CD4-positive, alpha-beta T cell treated with Interleukin-10 for 1 hour (primary cell): ENCODE data around the gene SETMAR.
A peak's percentile ranks its signal among the peaks of the same experiment; 100 is the strongest.
"Not testable (repeated sequence)": the region's sequence is repeated elsewhere in the genome, so short reads cannot be mapped to it uniquely, and the experiment has no call there.

ENCODE experiments used
- DNase-seq: peaks from one replicate; pipeline ENCODE4 v3.0.0-alpha.2; 2020

SETMAR gene

GRCh38 chr3:4303187-4304123 lies at the start of gene SETMAR:
Gene SETMAR (plus strand): TSS chr3:4303369. CDS start chr3:4303371, 2 bp downstream.
- DNase-seq = peak; percentile 85

DNA sequence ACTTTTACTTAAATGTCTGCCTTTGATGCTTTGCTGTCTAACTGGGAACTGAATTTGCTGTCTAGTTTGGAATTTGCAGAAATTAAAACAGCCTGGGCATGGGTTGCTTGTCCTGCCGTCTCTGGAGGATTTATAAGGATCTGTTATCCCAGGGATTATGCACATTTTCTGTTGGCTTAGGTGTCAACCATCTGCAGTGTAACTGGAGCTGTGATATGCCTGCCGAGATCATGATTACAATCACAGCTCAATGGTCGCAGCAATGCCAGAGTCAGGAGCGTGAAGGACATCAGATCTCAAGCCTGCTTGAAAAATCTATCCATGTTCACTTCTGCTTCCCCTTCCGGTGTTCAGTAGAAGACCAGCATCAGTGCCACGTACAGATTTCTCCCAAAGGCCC lies 41.8 kb upstream of the SETMAR start:
- DNase-seq = no peak

DNA sequence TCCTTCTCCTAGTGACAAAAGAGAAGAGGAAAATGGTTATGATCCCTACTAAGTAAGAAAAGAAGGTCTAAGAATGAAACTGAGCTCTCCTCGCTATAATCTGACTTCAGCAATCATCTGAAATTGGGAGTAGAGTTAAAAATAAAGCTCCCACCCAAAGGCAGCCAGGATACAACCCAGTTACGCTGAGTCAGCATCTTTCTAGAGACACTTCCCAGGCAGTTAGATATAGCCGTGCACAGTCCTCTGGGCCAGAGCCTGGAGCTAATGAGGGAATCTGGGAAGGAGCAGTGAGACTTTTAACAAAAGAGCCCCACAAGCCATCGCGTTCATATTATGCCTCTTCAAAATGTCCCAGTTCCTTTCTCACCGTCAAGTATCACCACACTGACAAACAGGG lies 39.1 kb upstream of the SETMAR start:
- no peak for DNase-seq

DNA sequence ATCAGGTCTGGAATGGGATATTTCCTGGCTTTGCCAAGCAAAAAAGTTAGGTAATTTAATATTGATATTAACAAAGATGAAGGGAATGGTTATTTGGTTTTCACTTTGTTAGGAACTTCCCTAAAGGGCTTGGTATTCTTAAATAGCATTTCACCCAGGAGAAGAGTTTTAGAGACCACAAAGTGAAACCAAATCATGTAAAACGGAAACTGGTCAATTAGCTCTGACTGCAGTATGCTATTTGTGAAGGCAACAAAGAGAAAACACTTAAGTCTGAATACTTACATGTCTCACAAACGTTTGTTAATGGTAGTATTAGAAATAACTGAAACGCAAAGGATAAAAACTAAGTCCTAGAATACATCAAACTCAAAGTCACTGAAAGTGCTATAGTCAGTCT lies 32.4 kb upstream of the SETMAR start:
- peak; percentile 8 for DNase-seq

- no peak for DNase-seq
These were observed 31.3 kb upstream of the SETMAR start for GRCh38 chr3:4271834-4272233.

DNA sequence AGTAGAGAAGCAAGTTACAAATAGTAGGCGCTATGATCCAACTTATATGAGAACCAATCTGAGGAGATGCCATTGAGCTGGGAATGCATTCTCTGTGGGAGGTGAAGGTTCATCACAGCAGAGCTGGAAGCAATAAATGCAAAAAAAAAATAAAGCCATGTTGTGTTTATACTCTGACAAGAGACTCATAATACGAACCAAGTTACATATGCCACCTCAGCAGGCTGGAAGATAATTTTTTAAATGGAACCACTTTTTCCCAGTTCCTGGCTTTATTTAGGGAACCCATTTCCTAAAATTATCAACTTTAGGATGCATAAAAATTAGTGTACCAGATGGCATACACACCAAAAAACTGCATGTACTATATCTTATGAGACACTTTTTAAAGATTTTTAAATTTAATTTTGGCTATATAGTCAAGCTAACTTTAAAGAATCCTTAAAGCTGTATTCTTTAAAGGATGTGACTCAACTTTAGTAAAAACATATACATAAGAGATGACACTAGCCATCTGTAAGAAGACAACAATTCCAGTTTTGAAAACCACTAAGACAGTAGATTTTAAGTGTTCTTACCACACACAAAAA lies 23.6 kb upstream of the SETMAR start:
- DNase-seq = no peak

DNA sequence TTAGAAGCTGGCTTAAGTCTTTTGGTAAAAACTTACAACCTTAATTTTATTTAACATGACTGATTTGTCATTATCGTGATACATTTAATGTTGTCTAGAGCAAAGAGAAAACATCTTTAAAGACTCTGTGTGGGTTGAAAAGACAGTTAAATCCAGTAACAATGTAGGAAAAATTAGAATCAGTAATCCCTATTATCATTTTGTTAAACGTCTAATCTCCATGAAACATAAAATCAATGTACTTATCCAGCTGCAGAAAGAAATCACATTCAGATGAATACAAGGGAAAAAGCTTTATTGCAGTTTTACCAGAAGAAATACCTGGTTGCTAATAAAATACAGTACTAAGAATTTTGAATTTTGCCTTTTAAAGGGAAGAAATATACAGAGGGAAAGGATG lies 21.2 kb upstream of the SETMAR start:
- no peak for DNase-seq

DNA sequence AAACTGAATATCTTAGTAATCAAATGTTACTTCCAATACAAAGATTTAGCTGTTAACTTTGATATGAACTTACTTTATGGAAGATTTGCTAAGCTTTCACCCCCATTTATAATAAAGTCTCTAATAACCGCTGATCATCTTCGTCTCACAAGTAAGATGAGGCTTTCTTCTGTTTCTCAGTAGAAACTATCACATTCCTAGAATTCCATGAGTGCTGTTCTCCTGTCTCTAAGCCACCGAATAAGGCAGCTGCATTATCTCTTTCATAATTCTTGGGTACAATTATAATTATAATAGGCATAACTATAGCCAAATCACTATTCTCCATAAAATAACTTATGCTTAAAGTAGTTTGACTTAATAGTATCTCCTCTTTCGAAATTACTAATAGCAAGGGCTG lies 18.3 kb upstream of the SETMAR start:
- no peak for DNase-seq

DNA sequence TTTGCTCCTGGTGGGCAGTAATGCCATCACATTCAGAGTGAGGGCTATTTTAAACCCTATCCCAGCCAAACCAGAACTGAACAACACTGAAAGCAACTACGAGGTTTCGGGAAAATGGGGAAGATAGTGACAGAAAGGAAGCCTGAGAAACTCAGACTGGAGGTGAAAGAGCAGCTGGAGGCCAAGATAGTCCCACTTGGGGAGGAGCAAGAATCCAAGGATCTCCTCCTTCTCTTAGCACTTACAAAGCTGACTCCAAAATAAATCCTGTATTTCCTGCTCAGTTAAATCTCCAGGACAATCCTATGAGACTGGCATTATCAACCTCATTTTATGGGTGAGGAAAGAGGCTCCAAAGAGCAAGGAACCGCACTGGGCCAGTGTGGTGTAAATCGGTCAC lies 14.1 kb upstream of the SETMAR start:
- no peak for DNase-seq

- DNase-seq = peak; percentile 54
These were observed 12.8 kb upstream of the SETMAR start for GRCh38 chr3:4290272-4290893.

DNA sequence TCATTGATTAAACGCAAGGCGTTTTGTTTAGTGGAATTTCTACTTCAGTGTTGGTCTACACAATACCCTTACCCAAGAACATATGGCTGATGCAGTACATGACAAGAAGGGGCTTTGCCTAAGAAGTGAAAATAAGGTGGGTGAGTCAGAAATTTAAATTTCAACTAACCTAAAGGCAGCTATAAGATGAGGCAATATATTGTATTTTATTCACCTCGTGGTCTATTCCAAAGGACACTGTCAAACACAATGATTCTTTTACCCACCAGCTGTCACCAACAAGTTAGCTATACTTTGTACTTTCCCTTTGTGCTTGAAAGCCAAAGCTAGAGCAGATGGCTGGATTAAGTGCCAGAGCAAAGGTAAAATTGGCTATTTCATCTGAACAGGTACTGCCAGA lies 10.9 kb upstream of the SETMAR start:
- DNase-seq = no peak

DNA sequence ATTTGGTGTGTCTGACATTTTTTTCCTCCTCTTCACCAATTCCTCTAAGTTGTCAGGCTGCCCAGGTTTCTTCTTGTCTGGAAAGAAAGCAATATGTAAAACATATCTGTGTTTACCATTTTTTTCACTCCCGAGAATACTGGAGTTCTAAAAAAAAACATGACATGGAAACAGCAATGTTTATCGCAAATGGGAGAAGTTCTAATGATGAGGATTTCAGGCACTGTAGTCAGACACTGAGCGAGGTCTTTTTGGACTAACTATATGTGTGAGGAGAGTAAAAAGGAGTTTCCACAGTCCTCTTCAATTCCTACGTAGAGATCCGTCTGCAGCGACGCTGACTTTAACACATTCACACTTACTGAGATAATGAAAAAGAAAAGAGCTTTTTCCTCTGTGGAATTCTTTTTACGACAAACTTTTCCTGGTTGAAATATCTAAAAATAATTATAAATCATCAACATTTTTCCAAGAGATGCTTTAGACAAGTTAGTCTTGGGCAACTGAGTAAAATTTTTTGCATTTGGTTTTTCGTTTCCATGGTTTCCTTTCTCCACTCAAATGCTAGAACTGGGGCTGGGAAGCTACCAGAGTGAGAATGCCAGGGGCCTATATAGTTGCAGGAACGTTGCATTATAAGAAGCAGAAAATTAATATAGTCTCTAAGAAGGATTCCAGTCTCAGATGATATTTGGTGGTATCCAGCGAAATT lies 8.4 kb upstream of the SETMAR start:
- no peak for DNase-seq

DNA sequence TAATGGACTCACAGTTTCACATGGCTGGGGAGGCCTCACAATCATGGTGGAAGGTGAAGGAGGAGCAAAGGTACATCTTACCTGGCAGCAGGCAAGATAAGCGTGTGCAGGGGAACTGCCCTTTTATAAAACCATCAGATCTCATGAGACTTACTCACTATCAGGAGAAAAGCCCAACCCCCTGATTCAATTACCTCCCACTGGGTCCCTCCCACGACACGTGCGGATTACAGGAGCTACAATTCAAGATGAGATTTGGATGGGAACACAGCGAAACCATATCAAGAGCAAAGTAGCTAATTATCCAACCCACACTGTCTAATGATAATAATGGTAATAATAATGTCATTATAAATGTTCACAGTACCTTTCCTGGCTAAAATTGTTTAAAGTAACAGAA lies 6.7 kb upstream of the SETMAR start:
- not testable (repeated sequence) for DNase-seq

- no peak for DNase-seq
These were observed 5.7 kb upstream of the SETMAR start for GRCh38 chr3:4297486-4297885.

DNA sequence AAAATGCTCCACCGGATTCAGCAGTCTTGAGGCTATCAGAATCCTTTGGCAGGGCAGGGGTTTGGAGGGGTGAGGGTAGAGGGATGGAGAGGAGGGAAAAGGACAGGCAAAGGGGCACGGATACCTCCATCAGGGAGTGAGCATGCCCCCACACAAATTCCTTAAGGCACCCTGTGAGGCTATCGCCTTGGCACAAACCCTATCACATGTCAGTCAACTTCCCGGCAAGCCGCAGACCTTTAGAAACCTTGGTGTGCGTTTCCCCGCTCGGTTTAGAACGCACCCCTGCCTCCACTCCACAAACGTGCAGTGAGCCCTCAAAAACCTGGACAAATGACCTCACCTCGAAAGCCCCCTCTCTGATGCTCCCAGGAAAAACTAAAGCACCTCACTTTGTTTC lies 422 bp upstream of the SETMAR start:
- DNase-seq = no peak

- not testable (repeated sequence) for DNase-seq
These were observed 2.0 kb downstream of the SETMAR start for GRCh38 chr3:4305210-4305609.

- DNase-seq = no peak
These were observed 2.9 kb downstream of the SETMAR start for GRCh38 chr3:4306091-4306490.

DNA sequence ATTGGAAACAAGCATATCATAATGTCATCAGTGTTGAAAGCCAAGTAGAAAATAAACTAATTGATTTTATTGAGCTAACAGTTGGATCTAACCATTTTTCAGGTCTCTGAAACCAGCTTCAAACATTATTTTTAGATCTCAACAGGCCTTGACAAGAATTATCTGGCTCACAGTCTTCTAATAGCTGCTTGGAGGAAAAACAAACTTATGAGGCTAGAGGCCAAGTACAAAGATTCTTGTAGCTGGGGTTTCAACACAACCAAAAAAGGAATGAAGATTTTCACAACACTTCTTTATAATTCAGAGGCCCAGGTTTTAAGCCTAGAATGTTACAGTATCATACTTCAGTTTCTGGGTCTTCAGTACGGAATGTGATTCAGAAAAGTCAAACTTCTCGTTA lies 3.7 kb downstream of the SETMAR start:
- DNase-seq = no peak

- DNase-seq = no peak
These were observed 6.4 kb downstream of the SETMAR start for GRCh38 chr3:4309491-4310128.

DNA sequence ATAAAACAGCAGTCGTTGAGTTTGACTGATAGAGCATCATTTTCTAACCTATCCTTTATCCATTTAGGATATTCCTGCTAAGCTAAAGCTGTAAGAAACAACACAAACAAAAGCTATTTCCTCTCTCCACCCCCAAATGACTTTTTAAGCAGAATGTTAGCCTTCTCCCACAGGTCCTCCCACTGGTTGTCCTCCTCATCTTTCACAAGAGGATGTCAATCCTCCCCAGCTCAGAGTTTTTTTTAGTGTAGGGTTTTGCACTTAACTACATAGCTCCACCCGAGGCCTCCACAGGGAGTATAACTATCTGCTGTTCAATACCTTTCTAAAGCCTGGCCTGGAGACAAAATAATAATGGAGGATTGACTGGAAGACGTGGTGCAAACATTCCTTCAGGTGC lies 7.8 kb downstream of the SETMAR start:
- DNase-seq = no peak

DNA sequence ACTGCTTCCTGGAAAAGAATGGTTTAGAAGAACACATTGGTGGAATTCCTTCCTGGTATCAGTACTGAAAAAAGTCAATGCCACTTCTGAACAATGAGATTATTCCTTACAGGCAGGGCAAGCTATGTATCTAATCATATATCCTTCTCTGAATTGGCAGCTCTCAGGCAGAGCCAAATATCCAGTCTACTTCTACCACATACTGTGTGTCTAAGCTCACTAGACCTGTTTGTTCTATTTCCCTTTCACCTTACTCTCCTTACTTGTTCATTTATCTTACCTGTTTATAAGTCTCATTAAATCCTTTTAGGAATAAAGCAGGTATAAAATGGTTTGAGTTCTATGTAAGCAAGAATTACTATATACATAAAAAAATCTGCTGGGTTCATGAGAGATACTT lies 8.3 kb downstream of the SETMAR start:
- DNase-seq = no peak

DNA sequence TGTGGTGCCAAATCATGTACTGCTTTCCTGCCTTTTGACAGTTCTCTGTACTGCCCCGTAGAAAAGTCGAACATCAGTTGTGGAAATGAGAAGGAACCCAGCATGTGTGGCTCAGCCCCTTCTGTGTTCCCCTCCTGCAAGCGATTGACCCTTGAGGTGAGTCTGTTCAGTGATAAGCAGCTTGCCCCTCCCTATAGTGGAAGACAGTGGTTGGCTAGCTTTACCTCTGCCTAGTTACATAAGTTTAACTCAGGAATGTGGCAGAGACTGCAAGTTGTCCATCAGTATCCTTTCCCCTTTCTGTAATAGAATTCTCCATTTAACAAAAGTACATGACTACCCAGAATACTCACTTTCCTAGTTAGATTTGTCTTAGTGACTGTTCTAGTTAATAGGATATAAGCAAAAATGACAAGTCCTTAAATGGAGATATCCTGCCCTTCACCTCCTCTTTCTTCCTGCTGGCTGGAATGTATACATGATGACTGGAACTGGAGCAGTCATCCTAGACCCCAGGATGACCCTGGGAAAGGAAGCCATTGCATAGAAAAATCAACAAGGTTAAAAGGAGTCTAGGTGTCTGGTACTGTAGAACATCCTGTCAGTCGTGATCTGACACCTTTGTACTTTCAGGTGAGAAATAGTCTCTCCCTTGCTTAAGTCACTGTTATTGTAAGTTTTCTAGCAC lies 10.6 kb downstream of the SETMAR start:
- no peak for DNase-seq
